ENCODE data around the gene ZNF621. TPM values are rescaled to one million over a fixed set of nuclear protein-coding genes. Genes with fewer than 3 reads are reported as not detected.

The ZNF621 gene
- polyA plus RNA-seq (ENCODE audit: insufficient read length in 4 of 4): 10 to 100 TPM; 19.1 to 31.4 (median 29.5) TPM

GRCh38 chr3:40524568-40525285 is at the start of gene ZNF621:
ZNF621 (plus strand) TSS chr3:40524960; CDS start chr3:40525841, 881 bp downstream.
- DNase-seq (ENCODE audit: low read depth in 4 of 4, low spot score in 3 of 4): peak in 3 of 4 donors; percentile 66 to 75 (median 66)

GRCh38 chr3:40476478-40477470 is 48.0 kb upstream of the ZNF621 start, which contains the start of gene ZNF619:
ZNF619 (plus strand) TSS chr3:40477122; CDS start chr3:40477980, 858 bp downstream.
- peak in 2 of 4 donors; percentile 50 to 56 for DNase-seq (ENCODE audit: low read depth in 4 of 4, low spot score in 3 of 4)

- DNase-seq (ENCODE audit: low read depth in 4 of 4, low spot score in 3 of 4): no peak
These were observed 47.1 kb upstream of the ZNF621 start for GRCh38 chr3:40477666-40478065.

- DNase-seq (ENCODE audit: low read depth in 4 of 4, low spot score in 3 of 4): no peak
These were observed 37.6 kb upstream of the ZNF621 start for GRCh38 chr3:40487172-40487571.

GRCh38 chr3:40490916-40491315 is 33.8 kb upstream of the ZNF621 start:
- no peak for DNase-seq (ENCODE audit: low read depth in 4 of 4, low spot score in 3 of 4)

GRCh38 chr3:40494698-40495097 is 30.1 kb upstream of the ZNF621 start:
- DNase-seq (ENCODE audit: low read depth in 4 of 4, low spot score in 3 of 4): no peak

GRCh38 chr3:40497288-40497687 is 27.5 kb upstream of the ZNF621 start:
- no peak for DNase-seq (ENCODE audit: low read depth in 4 of 4, low spot score in 3 of 4)

- no peak for DNase-seq (ENCODE audit: low read depth in 4 of 4, low spot score in 3 of 4)
These were observed 24.8 kb upstream of the ZNF621 start for GRCh38 chr3:40499952-40500351.

GRCh38 chr3:40502034-40502433 is 22.7 kb upstream of the ZNF621 start:
- DNase-seq (ENCODE audit: low read depth in 4 of 4, low spot score in 3 of 4): no peak

- no peak for DNase-seq (ENCODE audit: low read depth in 4 of 4, low spot score in 3 of 4)
These were observed 19.9 kb upstream of the ZNF621 start for GRCh38 chr3:40504636-40505430.

- peak in 3 of 4 donors; percentile 72 to 85 (median 82) for DNase-seq (ENCODE audit: low read depth in 4 of 4, low spot score in 3 of 4)
These were observed 18.9 kb upstream of the ZNF621 start, which contains the start of gene ZNF620 for GRCh38 chr3:40505599-40506462. ZNF620 (plus strand) TSS chr3:40506039; CDS start chr3:40506353, 314 bp downstream.

- DNase-seq (ENCODE audit: low read depth in 4 of 4, low spot score in 3 of 4): no peak
These were observed 13.6 kb upstream of the ZNF621 start for GRCh38 chr3:40511031-40511718.

GRCh38 chr3:40516201-40516600 is 8.6 kb upstream of the ZNF621 start:
- DNase-seq (ENCODE audit: low read depth in 4 of 4, low spot score in 3 of 4): no peak

GRCh38 chr3:40518067-40518466 is 6.7 kb upstream of the ZNF621 start:
- no peak for DNase-seq (ENCODE audit: low read depth in 4 of 4, low spot score in 3 of 4)

GRCh38 chr3:40518848-40519247 is 5.9 kb upstream of the ZNF621 start:
- DNase-seq (ENCODE audit: low read depth in 4 of 4, low spot score in 3 of 4): no peak

- DNase-seq (ENCODE audit: low read depth in 4 of 4, low spot score in 3 of 4): no peak
These were observed 3.5 kb upstream of the ZNF621 start for GRCh38 chr3:40521254-40521653.

- peak in 1 of 4 donors; percentile 1 for DNase-seq (ENCODE audit: low read depth in 4 of 4, low spot score in 3 of 4)
These were observed 979 bp upstream of the ZNF621 start for GRCh38 chr3:40523781-40524180.

- DNase-seq (ENCODE audit: low read depth in 4 of 4, low spot score in 3 of 4): no peak
These were observed 565 bp upstream of the ZNF621 start for GRCh38 chr3:40524222-40524567.

GRCh38 chr3:40528426-40528825 is 3.7 kb downstream of the ZNF621 start:
- DNase-seq (ENCODE audit: low read depth in 4 of 4, low spot score in 3 of 4): no peak
